ENCODE measurements around the gene STARD3.

DNA sequence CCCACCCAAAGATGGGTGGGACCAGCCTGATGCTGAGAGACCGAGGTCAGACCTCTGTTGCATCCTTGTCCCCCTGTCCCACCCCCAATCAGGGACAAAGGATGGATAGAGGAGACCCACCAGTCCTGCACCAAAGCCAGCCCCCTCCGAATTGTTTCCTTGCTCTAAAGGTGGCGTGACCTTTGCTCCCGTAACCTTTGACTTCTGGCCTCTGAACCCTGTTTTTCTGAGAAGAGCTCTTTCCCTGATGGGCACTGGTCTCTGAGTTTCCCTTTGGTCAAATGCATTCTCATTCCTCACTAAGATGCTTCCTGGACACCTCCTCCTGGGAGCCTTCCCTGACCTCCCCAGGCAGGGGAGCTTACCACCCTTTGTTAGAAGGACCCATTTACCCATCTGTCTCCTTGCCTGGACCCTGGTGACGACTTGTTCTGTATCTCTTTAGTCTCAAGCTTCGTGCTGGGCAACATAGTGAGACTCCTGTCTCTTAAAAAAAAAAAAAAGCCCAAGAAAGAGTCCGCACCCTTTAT is 23.9 kb upstream of the STARD3 start:
- TF ChIP-seq, protein P1, sequence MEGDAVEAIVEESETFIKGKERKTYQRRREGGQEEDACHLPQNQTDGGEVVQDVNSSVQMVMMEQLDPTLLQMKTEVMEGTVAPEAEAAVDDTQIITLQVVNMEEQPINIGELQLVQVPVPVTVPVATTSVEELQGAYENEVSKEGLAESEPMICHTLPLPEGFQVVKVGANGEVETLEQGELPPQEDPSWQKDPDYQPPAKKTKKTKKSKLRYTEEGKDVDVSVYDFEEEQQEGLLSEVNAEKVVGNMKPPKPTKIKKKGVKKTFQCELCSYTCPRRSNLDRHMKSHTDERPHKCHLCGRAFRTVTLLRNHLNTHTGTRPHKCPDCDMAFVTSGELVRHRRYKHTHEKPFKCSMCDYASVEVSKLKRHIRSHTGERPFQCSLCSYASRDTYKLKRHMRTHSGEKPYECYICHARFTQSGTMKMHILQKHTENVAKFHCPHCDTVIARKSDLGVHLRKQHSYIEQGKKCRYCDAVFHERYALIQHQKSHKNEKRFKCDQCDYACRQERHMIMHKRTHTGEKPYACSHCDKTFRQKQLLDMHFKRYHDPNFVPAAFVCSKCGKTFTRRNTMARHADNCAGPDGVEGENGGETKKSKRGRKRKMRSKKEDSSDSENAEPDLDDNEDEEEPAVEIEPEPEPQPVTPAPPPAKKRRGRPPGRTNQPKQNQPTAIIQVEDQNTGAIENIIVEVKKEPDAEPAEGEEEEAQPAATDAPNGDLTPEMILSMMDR (IDR thresholded peaks at IDR 0.05 in 8 of 11, conservative IDR thresholded peaks at IDR 0.05 in 3 of 11), result no peak
- no peak for TF ChIP-seq POLR2A (IDR thresholded peaks at IDR 0.05)
- TF ChIP-seq POLR2AphosphoS5 (IDR thresholded peaks at IDR 0.05), result no peak

All from spleen (tissue), 7 donors.